Adipose tissue (tissue), 3 donors: Measurements from ENCODE around the gene DENND1A. TPM values are rescaled to one million over a fixed set of nuclear protein-coding genes. Genes with fewer than 3 reads are reported as not detected.

Experiments used
- H3K27ac ChIP-seq: one replicate; pipeline ENCODE4 v1.5.1; 2013; ENCODE audit warnings: low read depth, low read length
- WGBS, 3 donors: extraction: QIAGEN DNeasy Blood & Tissue Kit; methylation state at CpG; one replicate each; pipeline ENCODE4 v1.1.7; 2013; 5-methylcytosine and 5-hydroxymethylcytosine counted together
- polyA plus RNA-seq, 3 donors: library from polyadenylated mRNA; stranded (reverse); fragments of 200-250 nt; gene quantifications; one replicate each; pipeline ENCODE4 v1.2.3, GENCODE V29; 2013
- donor health status: healthy with polysubstance abuse.
- donor health status: Bipolar disorder and iron deficiency.
- donor health status: healthy.

DENND1A gene
- polyA plus RNA-seq, 3 donors = 3.3 to 12.9 (median 9.4) TPM

- no peak overlapping the region for H3K27ac ChIP-seq
- 81 to 88% (median 87%) methylated on average over 2 of the region's 2 CpGs for WGBS, 3 donors
Observed at GRCh38 chr9:123460091-123460490, 469.8 kb downstream of the DENND1A start.

DNA sequence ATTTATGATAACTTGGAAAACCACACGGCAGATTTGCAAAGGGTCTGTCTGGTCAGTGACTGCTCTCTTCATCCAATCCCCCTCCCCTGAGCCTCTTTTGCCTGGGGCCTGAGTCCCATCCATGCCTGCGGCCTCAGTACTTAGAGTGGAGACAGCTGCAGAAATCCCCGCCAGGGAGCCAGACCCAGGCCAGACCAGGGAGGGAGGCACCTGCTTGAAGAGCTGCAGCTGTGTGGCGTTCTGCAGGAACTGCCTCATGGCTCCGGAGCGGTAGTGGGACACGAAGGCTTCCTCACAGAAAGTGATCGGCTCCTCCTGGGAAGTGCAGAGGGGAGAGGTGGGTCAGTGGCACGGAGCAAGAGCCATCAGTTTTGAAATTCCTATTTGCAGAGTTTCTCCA lies 472.3 kb downstream of the DENND1A start:
- 91 to 92% (median 91%) methylated on average over 9 of the region's 9 CpGs for WGBS, 3 donors
- no peak overlapping the region for H3K27ac ChIP-seq

- WGBS, 3 donors = 97 to 98% (median 97%) methylated on average over 3 of the region's 3 CpGs
- no peak overlapping the region for H3K27ac ChIP-seq
Observed at GRCh38 chr9:123456011-123456410, 473.9 kb downstream of the DENND1A start.

GRCh38 chr9:123455187-123455586 lies 474.7 kb downstream of the DENND1A start:
- WGBS, 3 donors = 96 to 98% (median 98%) methylated on average over 13 of the region's 13 CpGs
- no peak overlapping the region for H3K27ac ChIP-seq

DNA sequence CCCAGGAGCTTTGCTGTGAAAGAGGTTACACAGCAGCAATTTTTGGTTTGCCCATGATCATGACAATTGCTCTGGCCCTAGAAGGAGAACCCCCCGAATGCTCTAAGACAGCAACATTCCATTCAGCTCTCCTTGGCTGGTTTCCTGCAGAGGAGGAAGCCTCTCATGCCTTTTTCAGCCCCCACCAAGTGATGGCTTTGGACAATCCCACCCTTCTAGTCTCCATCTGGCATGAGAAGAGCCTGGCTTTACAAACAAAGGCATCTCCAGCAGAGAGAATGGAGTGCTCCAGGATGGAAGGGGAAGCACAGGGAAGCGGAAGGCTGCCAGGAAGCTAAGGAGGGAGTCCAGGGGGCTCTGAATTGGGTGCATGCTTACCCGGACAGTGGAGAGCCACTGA lies 475.6 kb downstream of the DENND1A start:
- H3K27ac ChIP-seq = no peak overlapping the region
- 79 to 90% (median 89%) methylated on average over 3 of the region's 3 CpGs for WGBS, 3 donors

DNA sequence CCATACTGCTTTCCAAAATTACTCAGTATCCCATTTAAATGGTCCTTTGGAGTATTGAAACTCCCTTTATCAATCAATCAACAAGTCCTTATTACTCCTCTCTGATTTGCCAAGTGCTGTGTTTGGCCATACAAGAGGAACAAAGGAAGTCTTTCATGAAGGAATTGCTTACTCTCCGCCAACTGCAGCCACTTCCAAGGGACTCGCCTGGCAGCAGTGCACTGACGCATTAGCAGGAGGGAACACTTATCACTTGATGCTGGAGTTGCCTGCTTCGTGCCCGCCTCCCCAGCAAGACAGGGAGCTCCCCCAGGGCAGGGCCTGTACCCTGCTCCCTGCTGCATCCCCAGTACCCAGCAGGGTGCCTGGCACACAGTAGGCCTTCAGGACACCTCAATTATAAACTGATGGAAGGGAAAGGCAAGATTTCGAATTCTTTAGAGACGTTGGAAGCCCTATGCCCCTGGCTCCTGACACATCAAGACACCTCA lies 476.1 kb downstream of the DENND1A start:
- 75 to 88% (median 82%) methylated on average over 7 of the region's 7 CpGs for WGBS, 3 donors
- no peak overlapping the region for H3K27ac ChIP-seq

- 81 to 93% (median 84%) methylated on average over 14 of the region's 14 CpGs for WGBS, 3 donors
- H3K27ac ChIP-seq = no peak overlapping the region
Observed at GRCh38 chr9:123453076-123453667, 476.8 kb downstream of the DENND1A start.

DNA sequence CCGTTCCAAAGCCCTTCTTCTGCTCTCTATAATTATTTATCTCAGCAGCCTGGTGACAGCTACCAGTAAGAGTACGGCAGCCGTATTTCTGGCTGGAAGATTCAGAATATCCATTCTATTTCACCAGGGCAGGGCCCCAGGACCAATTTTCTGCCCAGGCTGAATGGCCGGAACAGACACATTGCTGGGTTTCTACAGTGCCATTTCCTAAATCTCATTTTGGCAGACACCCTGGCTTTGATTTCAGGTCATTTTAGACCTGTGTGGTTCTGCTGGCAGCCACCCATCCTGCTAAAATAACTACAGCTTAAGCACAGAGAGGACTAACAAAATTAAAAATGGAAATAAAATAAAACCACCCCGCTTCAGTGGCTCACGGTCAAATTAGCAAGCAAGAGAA lies 478.9 kb downstream of the DENND1A start:
- WGBS, 3 donors = 88 to 92% (median 88%) methylated on average over 6 of the region's 6 CpGs
- no peak overlapping the region for H3K27ac ChIP-seq

DNA sequence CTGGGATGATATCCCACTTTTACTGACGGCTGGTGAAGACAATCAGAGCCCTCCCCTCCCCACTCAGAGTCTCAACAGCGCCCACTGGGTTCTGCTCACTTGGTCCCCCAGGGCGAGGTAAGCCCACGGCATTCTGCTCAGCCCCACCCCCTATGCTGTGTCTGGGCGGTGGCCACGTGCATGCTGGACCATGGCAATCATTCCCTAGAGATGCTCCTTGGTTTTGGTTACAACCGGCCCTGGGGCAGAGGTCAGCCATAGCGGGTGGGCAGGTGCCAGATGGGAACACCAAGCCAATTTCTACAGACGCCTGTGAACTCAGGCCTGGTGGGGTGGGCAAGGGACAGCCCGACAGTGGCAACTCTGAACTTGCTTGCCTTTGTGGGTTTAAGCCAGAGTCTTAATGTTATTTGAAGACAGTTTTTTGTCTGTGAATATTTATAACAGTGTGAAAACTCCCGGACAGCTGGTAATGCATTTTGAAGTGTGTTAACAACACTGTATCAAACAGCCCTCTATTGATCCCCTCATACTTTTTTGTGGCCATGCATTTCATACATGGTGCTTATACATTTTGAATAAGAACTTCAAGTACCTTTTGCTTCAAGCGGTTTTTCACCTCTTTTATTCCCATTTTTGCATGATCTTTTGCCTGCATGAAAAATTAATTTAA lies 479.7 kb downstream of the DENND1A start:
- no peak overlapping the region for H3K27ac ChIP-seq
- WGBS, 3 donors = 79 to 94% (median 87%) methylated on average over 12 of the region's 12 CpGs

- WGBS, 3 donors = 93 to 97% (median 96%) methylated on average over 9 of the region's 9 CpGs
- H3K27ac ChIP-seq = no peak overlapping the region
Observed at GRCh38 chr9:123447934-123448646, 481.8 kb downstream of the DENND1A start.

DNA sequence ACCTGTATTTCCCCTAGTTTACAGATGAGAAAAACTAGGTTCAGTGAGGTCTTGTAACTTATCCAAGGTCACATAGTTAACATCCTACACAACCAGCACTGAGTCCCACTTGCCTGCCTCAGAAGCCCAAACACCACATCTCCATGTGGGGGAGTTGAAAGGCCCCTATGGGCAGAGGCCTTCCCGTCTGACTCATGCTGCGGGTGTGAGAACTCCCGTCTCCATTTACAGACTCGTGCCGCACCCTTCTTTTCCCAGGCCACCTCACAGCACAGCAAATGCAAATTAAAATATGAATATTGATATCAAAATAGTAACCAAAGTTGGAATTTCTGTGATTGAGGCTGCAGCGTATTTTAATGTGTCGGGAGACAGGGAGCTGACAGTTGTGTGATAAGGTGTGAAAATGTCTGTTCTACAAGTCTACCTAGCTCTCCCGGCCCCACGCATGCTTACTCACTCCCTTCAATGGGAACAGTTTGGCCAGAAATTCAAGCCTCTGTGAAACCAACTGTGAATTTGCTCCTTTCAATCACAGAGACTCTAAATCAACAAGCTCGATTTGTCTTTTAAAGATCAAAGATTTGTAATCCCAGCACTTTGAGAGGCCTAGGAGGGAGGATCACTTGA lies 483.8 kb downstream of the DENND1A start:
- 79 to 96% (median 83%) methylated on average over 10 of the region's 10 CpGs for WGBS, 3 donors

GRCh38 chr9:123445116-123445515 lies 484.8 kb downstream of the DENND1A start:
- no peak overlapping the region for H3K27ac ChIP-seq
- WGBS, 3 donors = 98 to 99% (median 99%) methylated on average over 7 of the region's 7 CpGs

More for the DNA sequence above, 483.8 kb downstream of the DENND1A start:
- H3K27ac ChIP-seq = no peak overlapping the region

DNA sequence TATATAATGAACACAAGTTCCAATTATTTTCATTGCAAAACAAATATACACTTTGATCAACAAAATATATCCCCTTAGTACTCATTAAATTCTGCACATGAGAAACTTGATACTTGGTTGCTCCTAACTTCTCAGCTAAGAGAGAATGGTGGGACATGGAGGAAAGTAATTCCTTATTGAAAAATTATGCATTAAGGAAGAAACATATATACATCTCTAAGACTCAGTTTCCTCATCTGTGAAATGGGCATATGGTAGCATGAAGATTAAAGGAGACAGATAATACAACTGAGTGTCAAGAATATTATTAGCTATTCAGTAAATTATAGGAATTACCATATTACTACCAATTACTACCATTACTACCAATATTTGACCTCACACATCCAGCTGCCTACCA lies 488.2 kb downstream of the DENND1A start:
- H3K27ac ChIP-seq = no peak overlapping the region

DNA sequence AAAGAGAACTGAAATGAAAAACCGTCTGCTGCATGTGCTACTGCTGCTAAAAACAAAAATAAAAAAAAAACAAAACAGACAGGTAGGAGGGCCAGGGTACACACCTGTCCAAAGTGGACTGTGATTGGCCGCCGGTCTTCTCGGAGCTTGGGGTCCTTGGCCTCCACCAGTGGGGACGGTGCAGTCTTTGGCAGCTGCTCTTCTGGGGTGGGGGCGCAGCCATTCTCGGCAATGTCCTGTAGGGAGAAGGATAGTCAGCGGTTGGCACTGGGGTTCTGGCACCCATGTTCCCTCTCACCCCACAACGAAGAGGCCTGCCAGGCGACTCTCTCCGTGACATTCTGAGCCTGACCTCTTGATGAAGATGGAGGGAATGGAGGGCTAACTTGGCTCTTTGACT lies 489.7 kb downstream of the DENND1A start:
- WGBS, 3 donors = 95 to 98% (median 96%) methylated on average over 11 of the region's 11 CpGs
- no peak overlapping the region for H3K27ac ChIP-seq

DNA sequence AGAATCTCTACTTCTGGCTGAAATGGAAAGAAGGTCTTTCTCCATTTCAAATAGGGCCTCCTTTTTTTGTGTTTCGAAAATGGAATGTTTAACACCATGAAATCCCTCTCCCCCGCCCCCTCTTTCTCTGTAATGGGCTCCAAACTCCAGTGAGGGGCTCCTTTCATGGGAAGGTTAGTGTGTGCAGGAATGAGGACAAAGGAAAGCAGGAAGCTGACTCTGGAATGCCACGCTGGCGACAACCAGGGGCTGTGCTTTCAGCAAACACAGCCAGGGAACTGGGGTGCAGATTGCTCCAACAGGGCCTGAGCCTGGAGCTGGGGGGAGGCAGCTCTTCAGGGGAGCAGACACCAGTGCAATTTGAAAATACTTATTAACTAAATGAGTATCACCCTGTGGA lies 491.1 kb downstream of the DENND1A start:
- 63 to 80% (median 78%) methylated on average over 4 of the region's 4 CpGs for WGBS, 3 donors
- H3K27ac ChIP-seq = no peak overlapping the region

DNA sequence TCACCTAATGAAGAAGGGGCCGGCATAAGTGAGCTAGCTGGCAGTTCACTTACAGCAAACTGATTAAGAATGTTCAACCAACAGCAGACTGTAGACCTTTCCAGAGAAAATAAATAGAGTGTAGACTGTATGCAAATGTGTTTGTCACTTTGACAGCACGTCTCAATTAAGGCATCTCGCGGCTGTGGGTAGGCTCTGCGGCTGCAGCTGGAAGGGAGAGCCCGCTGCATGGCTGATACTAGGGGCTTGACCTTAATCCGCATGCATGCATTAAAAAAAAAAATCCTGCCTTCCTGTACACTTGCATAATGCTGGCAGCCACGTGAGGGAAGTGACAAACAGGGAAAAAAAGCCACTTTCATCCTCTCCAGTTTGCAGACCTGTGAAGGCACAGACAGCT lies 491.6 kb downstream of the DENND1A start:
- 63 to 71% (median 65%) methylated on average over 8 of the region's 8 CpGs for WGBS, 3 donors
- no peak overlapping the region for H3K27ac ChIP-seq

GRCh38 chr9:123437201-123437600 lies 492.7 kb downstream of the DENND1A start:
- H3K27ac ChIP-seq = no peak overlapping the region
- WGBS, 3 donors = 94 to 96% (median 96%) methylated on average over 8 of the region's 8 CpGs

GRCh38 chr9:123435471-123435870 lies 494.5 kb downstream of the DENND1A start:
- 88 to 98% (median 95%) methylated on average over 2 of the region's 2 CpGs for WGBS, 3 donors

DNA sequence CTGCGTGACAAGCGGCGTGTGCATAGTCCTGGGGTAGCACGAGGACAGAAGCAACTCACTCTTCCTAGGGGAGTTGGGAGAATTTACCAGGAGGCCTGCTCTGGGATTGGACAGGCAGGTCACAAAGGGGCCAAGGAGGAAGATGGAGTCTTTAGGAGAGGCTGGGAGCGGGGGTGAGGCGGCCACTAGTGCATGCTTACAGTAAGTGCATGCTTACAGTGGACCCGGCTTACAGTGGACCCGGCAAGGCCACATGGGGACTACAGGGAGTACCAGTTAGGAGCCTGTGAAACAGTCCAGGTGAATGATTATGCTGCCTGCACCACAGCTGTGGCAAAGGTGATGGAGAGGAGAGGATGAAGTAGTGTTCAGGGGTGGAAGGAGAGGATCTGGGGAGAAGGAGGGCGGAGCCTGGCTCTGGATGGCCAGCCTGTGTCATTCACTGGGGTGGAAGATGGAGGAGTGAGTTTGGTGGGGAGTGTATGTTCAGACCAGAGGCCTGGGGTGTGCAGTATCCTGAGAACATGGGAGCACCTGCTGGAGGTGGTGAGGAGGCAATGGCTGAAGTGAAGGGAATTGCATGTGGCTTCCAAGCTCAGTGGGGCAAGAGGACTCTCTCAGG lies 495.2 kb downstream of the DENND1A start:
- H3K27ac ChIP-seq = no peak overlapping the region
- WGBS, 3 donors = 88 to 94% (median 94%) methylated on average over 9 of the region's 9 CpGs

More at GRCh38 chr9:123435471-123435870, 494.5 kb downstream of the DENND1A start:
- no peak overlapping the region for H3K27ac ChIP-seq
